ENCODE measurements around the gene MRPL30.

DNA sequence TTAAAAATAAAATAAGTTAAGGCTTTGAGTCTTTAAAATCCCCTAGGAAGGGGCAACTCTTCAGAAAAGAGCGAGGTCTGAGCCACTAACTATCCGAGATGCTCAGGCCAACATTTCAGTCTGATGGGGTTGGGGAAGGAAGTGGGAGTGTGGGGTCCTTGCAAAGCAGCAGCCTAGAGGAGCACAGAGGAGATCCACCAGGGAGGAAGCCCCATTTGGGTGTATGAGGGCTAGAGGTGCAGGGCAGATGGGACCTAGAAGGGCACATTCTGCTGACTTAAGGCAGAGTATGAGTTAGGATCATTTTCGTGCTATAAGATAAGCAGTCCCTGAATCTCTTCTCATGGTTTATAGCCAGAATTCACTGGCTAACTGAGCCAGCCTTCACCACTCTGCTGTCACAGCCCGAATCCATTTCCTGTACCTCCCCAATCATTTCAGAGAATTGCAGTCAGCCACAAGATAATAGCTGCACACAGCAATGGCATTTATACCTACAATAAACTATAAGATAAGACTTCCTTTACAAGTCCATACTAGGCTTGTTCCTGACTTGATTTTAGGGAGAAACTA lies 37.0 kb downstream of the MRPL30 start:
- TF ChIP-seq, protein P1, sequence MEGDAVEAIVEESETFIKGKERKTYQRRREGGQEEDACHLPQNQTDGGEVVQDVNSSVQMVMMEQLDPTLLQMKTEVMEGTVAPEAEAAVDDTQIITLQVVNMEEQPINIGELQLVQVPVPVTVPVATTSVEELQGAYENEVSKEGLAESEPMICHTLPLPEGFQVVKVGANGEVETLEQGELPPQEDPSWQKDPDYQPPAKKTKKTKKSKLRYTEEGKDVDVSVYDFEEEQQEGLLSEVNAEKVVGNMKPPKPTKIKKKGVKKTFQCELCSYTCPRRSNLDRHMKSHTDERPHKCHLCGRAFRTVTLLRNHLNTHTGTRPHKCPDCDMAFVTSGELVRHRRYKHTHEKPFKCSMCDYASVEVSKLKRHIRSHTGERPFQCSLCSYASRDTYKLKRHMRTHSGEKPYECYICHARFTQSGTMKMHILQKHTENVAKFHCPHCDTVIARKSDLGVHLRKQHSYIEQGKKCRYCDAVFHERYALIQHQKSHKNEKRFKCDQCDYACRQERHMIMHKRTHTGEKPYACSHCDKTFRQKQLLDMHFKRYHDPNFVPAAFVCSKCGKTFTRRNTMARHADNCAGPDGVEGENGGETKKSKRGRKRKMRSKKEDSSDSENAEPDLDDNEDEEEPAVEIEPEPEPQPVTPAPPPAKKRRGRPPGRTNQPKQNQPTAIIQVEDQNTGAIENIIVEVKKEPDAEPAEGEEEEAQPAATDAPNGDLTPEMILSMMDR (IDR thresholded peaks at IDR 0.05): no peak
- TF ChIP-seq ZFX (IDR thresholded peaks at IDR 0.05; ENCODE audit: borderline replicate concordance): no peak
